ENCODE results near the gene EVC.
"Not testable (repeated sequence)": the region's sequence is repeated elsewhere in the genome, so short reads cannot be mapped to it uniquely, and the experiment has no call there.

EVC gene

DNA sequence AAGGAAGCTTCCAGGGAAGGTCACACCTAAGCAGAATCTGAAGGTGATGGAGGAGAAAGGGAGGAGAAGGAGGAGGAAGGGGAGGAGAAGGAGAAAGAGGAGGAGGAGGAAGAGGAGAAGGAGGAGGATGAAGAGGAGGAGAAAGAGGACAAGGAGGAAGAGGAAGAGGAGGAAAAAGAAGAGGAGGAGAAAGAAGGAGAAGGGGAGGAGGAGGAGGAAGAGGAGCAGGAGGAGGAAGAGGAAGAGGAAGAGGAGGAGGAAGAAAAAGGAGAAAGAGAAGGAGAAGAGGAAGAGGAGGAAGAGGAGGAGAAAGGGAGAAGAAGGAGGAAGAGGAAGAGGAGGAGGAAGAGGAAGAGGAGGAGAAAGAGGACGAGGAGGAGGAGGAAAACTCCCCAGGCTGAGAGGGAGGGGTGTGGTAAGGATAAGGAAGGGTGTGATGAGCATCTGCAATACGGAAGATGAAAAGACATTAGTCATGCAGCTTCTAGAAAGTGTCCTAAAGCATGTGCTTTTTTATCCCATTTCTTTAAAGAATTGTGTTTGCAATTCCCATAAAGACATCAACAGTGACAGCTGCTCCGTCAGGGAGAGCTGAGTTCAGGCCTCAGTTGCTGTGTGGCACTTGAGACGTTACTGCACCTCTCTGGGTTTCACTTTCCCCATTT, 140.8 kb downstream of the EVC start:
- no peak for DNase-seq

DNA sequence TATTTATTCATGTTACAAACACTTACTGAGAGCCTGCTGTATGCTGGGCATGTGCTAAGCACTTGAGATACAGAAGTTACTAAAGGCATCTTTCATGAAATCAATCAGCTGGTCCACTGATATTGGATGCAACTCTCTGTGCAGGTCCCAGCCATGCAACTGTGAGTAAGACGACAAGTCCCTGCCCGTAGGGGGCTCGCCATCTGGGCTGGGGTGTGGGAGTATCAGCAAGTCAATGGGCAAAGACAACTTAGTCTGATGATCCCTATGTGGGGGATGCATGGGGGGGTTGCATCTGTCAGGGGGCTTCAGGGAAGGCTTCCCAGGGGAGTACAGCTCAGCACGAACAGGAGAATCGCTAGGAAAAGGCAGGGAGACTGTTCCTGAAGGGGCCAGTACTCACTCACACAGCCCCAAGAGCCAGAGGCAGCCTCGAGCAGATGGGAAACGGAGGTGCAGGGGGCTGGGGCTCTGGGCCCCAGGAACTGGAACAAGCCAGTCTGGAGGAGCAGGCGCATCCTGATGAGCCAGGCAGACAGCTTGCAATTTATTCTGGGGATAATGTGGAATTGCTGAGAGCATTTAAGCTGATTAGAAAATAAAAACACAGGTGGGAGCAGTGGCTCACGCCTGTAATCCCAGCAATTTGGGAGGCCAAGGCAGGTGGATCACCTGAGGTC, 141.7 kb downstream of the EVC start:
- no peak for DNase-seq

DNA sequence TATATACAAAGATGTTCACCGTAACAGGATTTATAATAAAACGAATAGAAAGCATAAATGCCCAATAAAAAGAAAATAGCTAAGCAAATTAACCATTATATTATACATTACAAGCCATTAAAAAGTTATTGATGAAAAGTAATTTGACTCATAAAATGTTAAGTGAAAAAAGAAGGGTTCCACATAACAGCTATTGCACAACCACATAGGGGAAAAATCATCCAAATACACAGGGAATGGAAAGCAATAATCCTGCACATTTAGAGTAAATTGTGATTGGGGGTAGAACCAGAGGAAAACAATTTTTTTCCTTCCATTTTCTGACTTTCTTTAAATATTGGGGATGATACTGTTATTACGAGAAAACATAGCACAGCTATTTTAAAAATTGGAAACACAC, 143.9 kb downstream of the EVC start:
- no peak for DNase-seq

DNA sequence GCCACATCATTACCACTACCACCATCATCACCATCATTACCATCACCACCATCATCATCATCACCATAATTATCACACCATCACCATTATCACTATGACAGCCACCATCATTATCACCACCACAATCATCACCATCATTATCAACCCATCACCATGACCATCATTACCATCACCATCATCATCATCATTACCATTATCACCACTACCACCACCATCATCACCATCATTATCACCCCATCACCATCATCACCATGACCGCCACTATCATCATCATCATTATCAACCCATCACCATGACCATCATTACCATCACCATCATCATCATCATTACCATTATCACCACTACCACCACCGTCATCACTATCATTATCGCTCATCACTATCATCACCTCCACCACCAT, 145.4 kb downstream of the EVC start:
- not testable (repeated sequence) for DNase-seq

DNA sequence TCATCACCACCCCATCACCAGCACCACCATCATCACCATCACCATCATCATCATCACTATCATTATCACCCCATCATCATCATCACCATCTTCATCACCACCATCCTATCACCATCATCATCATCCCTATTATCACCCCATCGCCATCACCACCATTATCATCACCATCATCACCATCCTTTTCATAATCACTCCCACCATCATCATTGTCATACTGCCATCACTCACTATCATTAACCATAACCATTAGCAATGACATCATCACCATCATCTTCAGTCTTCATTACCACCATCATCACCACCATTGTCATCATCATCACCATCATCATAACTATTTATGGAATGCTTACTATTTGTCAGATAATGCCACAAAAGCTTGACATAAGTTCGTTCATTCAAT, 146.2 kb downstream of the EVC start:
- DNase-seq: no peak

DNA sequence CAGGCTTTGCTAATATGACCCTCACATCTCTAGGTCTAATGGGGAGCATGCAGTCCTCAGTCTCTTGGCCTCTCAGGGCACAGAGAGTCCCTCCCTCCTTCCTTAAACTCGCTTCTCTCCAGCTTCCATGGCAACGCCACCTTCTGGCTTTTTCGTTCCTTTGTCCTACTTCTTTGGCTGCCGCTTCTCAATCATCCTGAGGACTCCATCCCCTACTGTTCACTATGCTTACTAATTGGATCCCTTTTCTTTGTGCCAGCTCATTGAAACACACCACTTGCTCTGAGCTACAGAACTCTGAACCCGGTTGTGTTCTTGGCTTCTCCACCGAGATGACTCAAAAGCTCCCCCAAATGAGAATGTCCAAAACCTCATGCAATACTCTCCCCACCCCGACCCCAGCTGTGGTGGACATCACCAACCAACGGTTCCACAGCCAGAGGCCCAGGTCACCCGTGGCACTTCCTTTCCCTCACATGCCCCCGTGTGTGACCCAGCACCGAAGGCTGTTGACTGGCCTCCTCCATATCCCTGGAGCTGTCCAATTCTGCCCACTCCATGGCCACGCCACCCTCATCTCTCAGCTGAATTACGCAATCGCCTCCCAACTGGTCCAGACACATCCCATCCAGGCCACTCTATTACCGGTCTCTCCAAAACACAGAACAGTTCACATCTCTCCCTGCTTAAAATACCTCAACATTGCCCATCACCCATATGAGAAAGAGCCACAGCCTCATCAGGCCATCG, 147.2 kb downstream of the EVC start:
- DNase-seq: no peak

DNA sequence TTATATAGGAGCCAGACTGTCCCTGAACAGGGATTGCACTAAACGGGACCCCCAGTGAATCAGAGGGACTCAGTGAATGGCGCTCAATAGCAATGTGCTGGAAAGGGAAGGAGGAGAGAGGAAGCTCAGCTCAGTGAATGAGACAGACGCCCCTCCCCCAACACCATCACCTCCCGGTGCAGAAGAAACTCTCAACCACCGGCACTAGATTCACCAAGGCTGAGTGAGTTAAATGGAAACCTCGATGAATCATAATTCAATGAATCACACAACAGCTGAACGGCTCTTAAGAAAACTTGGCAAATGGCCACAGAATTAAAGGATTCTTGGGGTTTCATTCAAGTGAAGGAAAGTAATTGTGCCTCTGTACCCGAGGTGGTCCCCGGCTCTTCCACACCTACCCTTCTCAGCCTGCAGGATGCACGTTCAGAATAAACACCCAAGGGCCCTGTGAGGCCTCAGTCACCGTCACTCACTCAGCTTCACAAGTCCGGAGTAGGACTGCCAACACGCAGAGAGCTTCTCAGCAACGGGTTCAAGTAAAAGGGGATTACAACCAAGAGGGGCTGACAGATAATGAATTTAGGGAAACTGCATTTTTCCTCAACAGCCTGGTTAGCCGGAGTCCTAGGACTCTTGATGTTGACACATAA, 152.6 kb downstream of the EVC start:
- DNase-seq: peak; percentile 40
